GM12891 (cell line): ENCODE measurements around the gene HSPA1B.
"Not testable (repeated sequence)": the region's sequence is repeated elsewhere in the genome, so short reads cannot be mapped to it uniquely, and the experiment has no call there.

Source experiments
- DNase-seq: peaks from one replicate; pipeline ENCODE4 v3.0.0; 2011; ENCODE audit warnings: low spot score; ENCODE audit not compliant: insufficient read length
- FAIRE-seq: peaks from 2 replicates; lab custom pipeline; 2011; peaks lifted over from hg19 to GRCh38; lab: Jason Lieb, UNC
- PAX5 ChIP-seq: IDR thresholded peaks from 2 replicates; pipeline ENCODE4 v1.6.1; 2011; ENCODE audit warnings: low read length, moderate library complexity, mild to moderate bottlenecking; ENCODE audit not compliant: insufficient read depth, severe bottlenecking
- POLR2A ChIP-seq: IDR thresholded peaks from 2 replicates; pipeline ENCODE4 v1.6.1; 2011; ENCODE audit warnings: low read depth, low read length, control low read depth
- POLR2AphosphoS5 ChIP-seq: IDR thresholded peaks from 2 replicates; pipeline ENCODE4 v1.6.1; 2011; ENCODE audit warnings: low read depth, low read length, control low read depth
- POU2F2 ChIP-seq: IDR thresholded peaks from 2 replicates; pipeline ENCODE4 v1.6.1; 2011; ENCODE audit warnings: low read depth, mild to moderate bottlenecking, control low read depth, low read length, moderate library complexity
- SPI1 ChIP-seq: IDR thresholded peaks from 2 replicates; pipeline ENCODE4 v1.6.1; 2011; ENCODE audit warnings: low read depth, low read length, control low read depth
- TAF1 ChIP-seq: IDR thresholded peaks from 2 replicates; pipeline ENCODE4 v1.6.1; 2011; ENCODE audit warnings: low read depth, low read length, control low read depth

The HSPA1B gene

GRCh38 chr6:31838968-31839367, 11.4 kb downstream of the HSPA1B start:
- TF ChIP-seq POU2F2 = no peak
- no peak for TF ChIP-seq PAX5
- no peak for TF ChIP-seq TAF1
- no peak for TF ChIP-seq POLR2A
- no peak for TF ChIP-seq SPI1
- TF ChIP-seq POLR2AphosphoS5 = no peak
- DNase-seq (no peak), FAIRE-seq (no peak)

- not testable (repeated sequence) for DNase-seq, FAIRE-seq
Observed at GRCh38 chr6:31839779-31840126, 12.2 kb downstream of the HSPA1B start.

- TF ChIP-seq SPI1 (no peak), POLR2AphosphoS5 (0 out of 2 replicates have a peak, but pooled peaks have one; percentile 15)
- no peak for DNase-seq
- FAIRE-seq = no peak
Observed at GRCh38 chr6:31842053-31842452, 14.5 kb downstream of the HSPA1B start.

- DNase-seq = no peak
- no peak for FAIRE-seq
- TF ChIP-seq POLR2AphosphoS5 (no peak; the same call in 1 of the 2 replicates), SPI1 (no peak), TAF1 (no peak), PAX5 (no peak), POLR2A (0 out of 2 replicates have a peak, but pooled peaks have one; percentile 10), POU2F2 (no peak)
Observed at GRCh38 chr6:31844507-31844906, 17.0 kb downstream of the HSPA1B start.

GRCh38 chr6:31847276-31847978, 19.9 kb downstream of the HSPA1B start:
- no peak for DNase-seq
- no peak for FAIRE-seq
- TF ChIP-seq POLR2A (no peak), SPI1 (no peak), POLR2AphosphoS5 (no peak)

- no peak for DNase-seq
- TF ChIP-seq POLR2A (no peak), PAX5 (no peak), POU2F2 (no peak), POLR2AphosphoS5 (no peak), SPI1 (no peak), TAF1 (no peak)
- FAIRE-seq = no peak
Observed at GRCh38 chr6:31850765-31851484, 23.4 kb downstream of the HSPA1B start.

GRCh38 chr6:31851485-31851832, 23.9 kb downstream of the HSPA1B start:
- DNase-seq = no peak
- TF ChIP-seq POU2F2 (no peak), PAX5 (no peak), SPI1 (no peak), POLR2A (no peak), TAF1 (no peak), POLR2AphosphoS5 (no peak)

GRCh38 chr6:31851980-31852718, 24.6 kb downstream of the HSPA1B start:
- not testable (repeated sequence) for FAIRE-seq, DNase-seq

More at GRCh38 chr6:31851485-31851832, 23.9 kb downstream of the HSPA1B start:
- no peak for FAIRE-seq

- DNase-seq, FAIRE-seq: not testable (repeated sequence)
Observed at GRCh38 chr6:31857774-31858173, 30.2 kb downstream of the HSPA1B start.

- TF ChIP-seq PAX5 (no peak), POLR2A (no peak), TAF1 (no peak), SPI1 (no peak), POU2F2 (no peak), POLR2AphosphoS5 (no peak)
- DNase-seq = no peak
- FAIRE-seq = no peak
Observed at GRCh38 chr6:31858707-31859106, 31.2 kb downstream of the HSPA1B start.
